ENCODE measurements around the gene CSMD2. TPM values are rescaled to one million over a fixed set of nuclear protein-coding genes. Genes with fewer than 3 reads are reported as not detected.

The CSMD2 gene
- total RNA-seq, 4 donors from 2014 or later, result 0.09 to 0.20 TPM; not detected in 2

GRCh38 chr1:33623811-33624210 is 541.2 kb downstream of the CSMD2 start:
- no peak for ATAC-seq
- no peak for TF ChIP-seq POLR2A (IDR thresholded peaks at IDR 0.05)
- no peak for TF ChIP-seq CTCF (IDR thresholded peaks at IDR 0.05 in 4 of 5, conservative IDR thresholded peaks at IDR 0.05 in 1 of 5)
- H3K27ac ChIP-seq, result no peak overlapping the region
- H3K4me1 ChIP-seq, result peaks cover 4 to 6% of the 10 kb centered on the region in 2 donors
- intact Hi-C loops (cut with DNase I; ENCODE audit: low total_unique reads) (no loop called here), in situ Hi-C loops (cut with MboI; ENCODE audit: low sequenced_read_pairs in 4 of 4) (loop anchor here in 1 of 4 donors (25.0 kb wide), 1 partner anchor 512 kb away; no protein-coding TSS in a partner anchor)
- no peaks in the 10 kb centered on the region for H3K9me3 ChIP-seq
- no peak for DNase-seq
- H3K27me3 ChIP-seq, result no peaks in the 10 kb centered on the region
- H3K4me3 ChIP-seq, result no peak overlapping the region
- H3K36me3 ChIP-seq, result no peaks in the 10 kb centered on the region

GRCh38 chr1:33622757-33623156 is 542.3 kb downstream of the CSMD2 start:
- Histone ChIP-seq H3K36me3 (no peaks in the 10 kb centered on the region), H3K27me3 (no peaks in the 10 kb centered on the region), H3K4me3 (no peak overlapping the region), H3K9me3 (no peaks in the 10 kb centered on the region), H3K4me1 (peaks cover 4 to 6% of the 10 kb centered on the region in 2 donors), H3K27ac (no peak overlapping the region)
- intact Hi-C loops (cut with DNase I; ENCODE audit: low total_unique reads), result no loop called here
- DNase-seq (no peak), ATAC-seq (no peak)
- no peak for TF ChIP-seq POLR2A (IDR thresholded peaks at IDR 0.05)
- TF ChIP-seq CTCF (IDR thresholded peaks at IDR 0.05 in 4 of 5, conservative IDR thresholded peaks at IDR 0.05 in 1 of 5), result no peak
- in situ Hi-C loops (cut with MboI; ENCODE audit: low sequenced_read_pairs in 4 of 4), result loop anchor here in 1 of 4 donors (25.0 kb wide), 1 partner anchor 510 kb away; no protein-coding TSS in a partner anchor

- ATAC-seq, result no peak
- intact Hi-C loops (cut with DNase I; ENCODE audit: low total_unique reads) (no loop called here), in situ Hi-C loops (cut with MboI; ENCODE audit: low sequenced_read_pairs in 4 of 4) (loop anchor here in 1 of 4 donors (25.0 kb wide), 1 partner anchor 506 kb away; no protein-coding TSS in a partner anchor)
- Histone ChIP-seq H3K4me3 (no peak overlapping the region), H3K36me3 (no peaks in the 10 kb centered on the region), H3K27ac (no peak overlapping the region), H3K4me1 (no peaks in the 10 kb centered on the region), H3K27me3 (peaks cover 0 to 6% (median 0%) of the 10 kb centered on the region in 3 donors), H3K9me3 (no peaks in the 10 kb centered on the region)
- DNase-seq, result no peak
- TF ChIP-seq CTCF (IDR thresholded peaks at IDR 0.05 in 4 of 5, conservative IDR thresholded peaks at IDR 0.05 in 1 of 5), result no peak
- TF ChIP-seq POLR2A (IDR thresholded peaks at IDR 0.05), result no peak
These were observed 546.4 kb downstream of the CSMD2 start for GRCh38 chr1:33618636-33619035.

- TF ChIP-seq CTCF (IDR thresholded peaks at IDR 0.05 in 4 of 5, conservative IDR thresholded peaks at IDR 0.05 in 1 of 5), result no peak
- no peak for TF ChIP-seq POLR2A (IDR thresholded peaks at IDR 0.05)
- no peak for DNase-seq
- ATAC-seq, result no peak
- Histone ChIP-seq H3K36me3 (no peaks in the 10 kb centered on the region), H3K9me3 (no peaks in the 10 kb centered on the region), H3K27me3 (peaks cover 0 to 6% (median 0%) of the 10 kb centered on the region in 3 donors), H3K4me1 (no peaks in the 10 kb centered on the region), H3K27ac (no peak overlapping the region), H3K4me3 (no peak overlapping the region)
- intact Hi-C loops (cut with DNase I; ENCODE audit: low total_unique reads) (no loop called here), in situ Hi-C loops (cut with MboI; ENCODE audit: low sequenced_read_pairs in 4 of 4) (loop anchor here in 1 of 4 donors (25.0 kb wide), 1 partner anchor 505 kb away; no protein-coding TSS in a partner anchor)
These were observed 547.6 kb downstream of the CSMD2 start for GRCh38 chr1:33617451-33617850.

GRCh38 chr1:33616780-33617179 is 548.2 kb downstream of the CSMD2 start:
- DNase-seq (no peak), ATAC-seq (no peak)
- in situ Hi-C loops (cut with MboI; ENCODE audit: low sequenced_read_pairs in 4 of 4), result loop anchor here in 1 of 4 donors (25.0 kb wide), 1 partner anchor 504 kb away; no protein-coding TSS in a partner anchor
- Histone ChIP-seq H3K36me3 (no peaks in the 10 kb centered on the region), H3K27ac (no peak overlapping the region), H3K4me3 (no peak overlapping the region), H3K9me3 (no peaks in the 10 kb centered on the region), H3K27me3 (peaks cover 0 to 6% (median 0%) of the 10 kb centered on the region in 3 donors), H3K4me1 (no peaks in the 10 kb centered on the region)
- intact Hi-C loops (cut with DNase I; ENCODE audit: low total_unique reads), result no loop called here
- no peak for TF ChIP-seq POLR2A (IDR thresholded peaks at IDR 0.05)
- no peak for TF ChIP-seq CTCF (IDR thresholded peaks at IDR 0.05 in 4 of 5, conservative IDR thresholded peaks at IDR 0.05 in 1 of 5)

Data from gastrocnemius medialis (tissue), 4 donors.